A549 (cell line): ENCODE measurements around the gene RASL10B. TPM values are rescaled to one million over a fixed set of nuclear protein-coding genes. Genes with fewer than 3 reads are reported as not detected.

ENCODE experiments used
- ATAC-seq, 2 experiments: fragments of 200-7000 bp in 1 of 2; fragments of >200 bp in 1 of 2; cut with Nextera tagmentation in 1 of 2; cut with Tn5 transposase in 1 of 2; 3 replicates each; pipeline versions ENCODE4 v1.8.0 to v1.9.1; 2018 to 2020; ENCODE audit warnings: mild to moderate bottlenecking in 1 of 2, moderate library complexity in 1 of 2
- CTCF ChIA-PET: fragments of 300-600 bp; sonication (Branson Sonifier 250); formaldehyde crosslinking; extraction: SDS; loops from one replicate; lab custom pipeline; 2021; ENCODE audit warnings: antibody characterized with exemption, inconsistent platforms; lab: Yijun Ruan, JAX
- POLR2A ChIA-PET: fragments of 350-600 bp; formaldehyde crosslinking; extraction: SDS; loops from one replicate; lab custom pipeline; 2021; ENCODE audit warnings: antibody characterized with exemption, inconsistent platforms; lab: Yijun Ruan, JAX
- DNase-seq, 2 experiments: peaks; one replicate each; pipeline versions ENCODE4 v3.0.0 to v3.0.0-alpha.2; 2011 to 2016; ENCODE audit warnings: low read depth in 1 of 2, low spot score in 1 of 2
- FAIRE-seq: peaks from 2 replicates; lab custom pipeline; 2011; peaks lifted over from hg19 to GRCh38; lab: Jason Lieb, UNC
- H3K27ac ChIP-seq, 2 experiments: fragments of >200 bp; sonication (Bioruptor Twin); formaldehyde crosslinking; 3 replicates each; pipeline ENCODE4 v1.5.1; 2016 to 2017
- H3K4me1 ChIP-seq: fragments of >200 bp; sonication (Bioruptor Twin); formaldehyde crosslinking; 3 replicates; pipeline ENCODE4 v1.6.1; 2016
- H3K4me2 ChIP-seq: fragments of >200 bp; sonication (Bioruptor Twin); formaldehyde crosslinking; 3 replicates; pipeline ENCODE4 v1.6.1; 2016
- H3K4me3 ChIP-seq: fragments of >200 bp; sonication (Bioruptor Twin); formaldehyde crosslinking; 3 replicates; pipeline ENCODE4 v1.5.1; 2016
- H3K9me3 ChIP-seq: fragments of >200 bp; sonication (Bioruptor Twin); formaldehyde crosslinking; 3 replicates; pipeline ENCODE4 v1.6.1; 2016
- ATOH8 ChIP-seq: fragments of 250-450 bp; sonication (Bioruptor Pico); IDR thresholded peaks from 2 replicates; pipeline ENCODE4 v1.5.0; 2020; ENCODE audit warnings: low read depth, mild to moderate bottlenecking, moderate library complexity
- BHLHE40 ChIP-seq: IDR thresholded peaks from 2 replicates; pipeline ENCODE4 v1.6.1; 2012; ENCODE audit warnings: low read depth, low read length, inconsistent platforms
- CBX8 ChIP-seq: fragments of 200-600 bp; sonication (generic); IDR thresholded peaks from 2 replicates; pipeline ENCODE4 v1.6.1; 2016
- CEBPB ChIP-seq, 2 experiments: fragments of >200 bp in 1 of 2; sonication (Bioruptor Twin) in 1 of 2; formaldehyde crosslinking in 1 of 2; IDR thresholded peaks; 2 replicates each; pipeline ENCODE4 v1.6.1; 2012 to 2016
- CHD4 ChIP-seq: fragments of 200-600 bp; sonication (generic); IDR thresholded peaks from 2 replicates; pipeline ENCODE4 v1.6.1; 2016; ENCODE audit warnings: antibody characterized with exemption, mild to moderate bottlenecking, borderline replicate concordance
- CTCF ChIP-seq: fragments of >200 bp; sonication (Bioruptor Twin); formaldehyde crosslinking; IDR thresholded peaks from 3 replicates; pipeline ENCODE4 v1.5.1; 2016
- EHF ChIP-seq: fragments of 250-450 bp; sonication (Bioruptor Pico); IDR thresholded peaks from 2 replicates; pipeline ENCODE4 v1.5.0; 2020; ENCODE audit warnings: mild to moderate bottlenecking
- EHMT2 ChIP-seq: fragments of 200-600 bp; sonication (generic); IDR thresholded peaks from 2 replicates; pipeline ENCODE4 v1.6.1; 2016; ENCODE audit warnings: antibody characterized with exemption, low read depth, mild to moderate bottlenecking, moderate library complexity
- FOSB ChIP-seq: fragments of 250-450 bp; sonication (Bioruptor Pico); IDR thresholded peaks from 2 replicates; pipeline ENCODE4 v1.5.0; 2020; ENCODE audit warnings: mild to moderate bottlenecking, moderate library complexity
- FOSL2 ChIP-seq, 2 experiments: fragments of 450-650 bp in 1 of 2; fragments of >200 bp in 1 of 2; sonication (Bioruptor Twin) in 1 of 2; formaldehyde crosslinking; IDR thresholded peaks; 2 replicates each; pipeline versions ENCODE4 v1.5.0 to v1.6.1; 2016 to 2020; ENCODE audit warnings: mild to moderate bottlenecking in 1 of 2, moderate library complexity in 1 of 2
- GATA3 ChIP-seq: IDR thresholded peaks from 2 replicates; pipeline ENCODE4 v1.6.1; 2012; ENCODE audit warnings: borderline replicate concordance
- HDAC2 ChIP-seq: fragments of 200-600 bp; sonication (generic); IDR thresholded peaks from 2 replicates; pipeline ENCODE4 v1.6.1; 2016
- HMGXB4 ChIP-seq: fragments of 250-450 bp; sonication (Bioruptor Pico); IDR thresholded peaks from 2 replicates; pipeline ENCODE4 v1.5.0; 2021; ENCODE audit warnings: mild to moderate bottlenecking, moderate library complexity, borderline replicate concordance
- JUNB ChIP-seq: fragments of >200 bp; sonication (Bioruptor Twin); formaldehyde crosslinking; IDR thresholded peaks from 2 replicates; pipeline ENCODE4 v1.6.1; 2016
- KDM5A ChIP-seq: fragments of 200-600 bp; sonication (generic); IDR thresholded peaks from 2 replicates; pipeline ENCODE4 v1.6.1; 2016; ENCODE audit warnings: antibody characterized with exemption, mild to moderate bottlenecking
- MAZ ChIP-seq: fragments of 150-350 bp; IDR thresholded peaks from 2 replicates; pipeline ENCODE4 v1.6.1; 2014; ENCODE audit warnings: antibody characterized with exemption, low read depth, low read length, borderline replicate concordance
- NPAS2 ChIP-seq: fragments of 250-450 bp; sonication (Bioruptor Pico); IDR thresholded peaks from 2 replicates; pipeline ENCODE4 v1.8.0; 2022; ENCODE audit warnings: mild to moderate bottlenecking, moderate library complexity, borderline replicate concordance
- POLR2AphosphoS2 ChIP-seq: conservative IDR thresholded peaks from 2 replicates; pipeline ENCODE4 v1.6.1; 2012; ENCODE audit warnings: low read length, improper control_type of control experiment, inconsistent platforms
- TP53 ChIP-seq: fragments of 250-450 bp; sonication (Bioruptor Pico); IDR thresholded peaks from 2 replicates; pipeline ENCODE4 v1.5.0; 2021; ENCODE audit warnings: mild to moderate bottlenecking, moderate library complexity
- ZC3H11A ChIP-seq: fragments of 450-650 bp; IDR thresholded peaks from 2 replicates; pipeline ENCODE4 v1.6.1; 2014; ENCODE audit warnings: antibody characterized with exemption, mild to moderate bottlenecking
- ZSCAN20 ChIP-seq: fragments of 250-450 bp; sonication (Bioruptor Pico); IDR thresholded peaks from 2 replicates; pipeline ENCODE4 v1.8.0; 2022; ENCODE audit warnings: mild to moderate bottlenecking, moderate library complexity
- WGBS: methylation state at CpG from one replicate; pipeline ENCODE4 v1.1.6; 2017; ENCODE audit errors: missing lambda C conversion rate; 5-methylcytosine and 5-hydroxymethylcytosine counted together
- polyA plus RNA-seq, 4 experiments: library from polyadenylated mRNA; depleted of rRNA in 3 of 4; stranded (reverse); fragments of >200 nt; fragmentation: RNase III in 1 of 4; extraction: RNeasy Plus Mini Kit Qiagen cat#74134 plus additional on column Dnase treatment in 1 of 4; gene quantifications; 2 replicates in 3 of 4; 3 replicates in 1 of 4; pipeline ENCODE4 v1.2.3, GENCODE V29; 2011 to 2017

RASL10B gene
- polyA plus RNA-seq, 2 of the 4 experiments (the other 2 are of a cell fraction): 0.05 to 0.26 TPM

- DNase-seq (no peak), ATAC-seq (peak in 1 of 2 experiments; percentile 36; a peak in 2 of 6 replicates), FAIRE-seq (no peak)
- TF ChIP-seq NPAS2 (CRISPR knock-in tag): no peak
- no peak for TF ChIP-seq CTCF
- TF ChIP-seq JUNB: no peak
- no peak for TF ChIP-seq CEBPB (IDR thresholded peaks at IDR 0.05)
- no peak for TF ChIP-seq FOSB (CRISPR knock-in tag)
- TF ChIP-seq TP53 (CRISPR knock-in tag): no peak
- TF ChIP-seq KDM5A: no peak
- no peak for TF ChIP-seq MAZ
- no peak for TF ChIP-seq ZC3H11A
- no peak for TF ChIP-seq GATA3
- no peak for TF ChIP-seq BHLHE40
- TF ChIP-seq POLR2AphosphoS2: no peak
- TF ChIP-seq ZSCAN20 (CRISPR knock-in tag): no peak
- TF ChIP-seq EHF (CRISPR knock-in tag): no peak
- ChIA-PET POLR2A (no interaction called here), CTCF (interaction anchor here (0.6 to 43.9 kb wide), 3 partner anchors 12 to 32 kb away, joined by 3 to 2039 read pairs (median 1116); partner anchors contain the start of genes C17orf50, GAS2L2, MMP28 and TAF15)
- WGBS: 72% methylated on average over 5 of the region's 5 CpGs
- no peak overlapping the region for H3K4me3 ChIP-seq
- peak overlapping the region; percentile 23; the same call in 2 of the 3 replicates for H3K4me2 ChIP-seq
- H3K27ac ChIP-seq: peak overlapping the region; percentile 28 to 67; a peak in 3 of 6 replicates
- no peaks in the 10 kb centered on the region for H3K9me3 ChIP-seq
- peaks cover 35% of the 10 kb centered on the region for H3K4me1 ChIP-seq
Observed at GRCh38 chr17:35774499-35774898, 43.1 kb downstream of the RASL10B start.

GRCh38 chr17:35775039-35775438 is 43.6 kb downstream of the RASL10B start:
- Histone ChIP-seq H3K4me2 (peak overlapping the region; percentile 23; the same call in 2 of the 3 replicates), H3K4me3 (no peak overlapping the region), H3K9me3 (no peaks in the 10 kb centered on the region), H3K4me1 (peaks cover 35% of the 10 kb centered on the region), H3K27ac (peak overlapping the region; percentile 28 to 67; a peak in 3 of 6 replicates)
- WGBS: 66% methylated on average over 5 of the region's 5 CpGs
- no peak for DNase-seq
- ChIA-PET POLR2A (no interaction called here), CTCF (interaction anchor here (1.2 to 43.9 kb wide), 4 partner anchors 12 to 31 kb away, joined by 4 to 2039 read pairs (median 566); partner anchors contain the start of genes C17orf50, GAS2L2, MMP28 and TAF15)
- FAIRE-seq: no peak
- ATAC-seq: no peak
- no peak for TF ChIP-seq ATOH8 (CRISPR knock-in tag)
- no peak for TF ChIP-seq FOSB (CRISPR knock-in tag)
- no peak for TF ChIP-seq EHMT2
- TF ChIP-seq FOSL2 (IDR thresholded peaks at IDR 0.05): no peak
- no peak for TF ChIP-seq FOSL2 (CRISPR knock-in tag; IDR thresholded peaks at IDR 0.05)
- TF ChIP-seq HMGXB4 (CRISPR knock-in tag): no peak
- no peak for TF ChIP-seq CBX8
- TF ChIP-seq ZC3H11A: no peak
- TF ChIP-seq HDAC2: no peak
- no peak for TF ChIP-seq CHD4
